ENCODE measurements around the gene RTTN.

DNA sequence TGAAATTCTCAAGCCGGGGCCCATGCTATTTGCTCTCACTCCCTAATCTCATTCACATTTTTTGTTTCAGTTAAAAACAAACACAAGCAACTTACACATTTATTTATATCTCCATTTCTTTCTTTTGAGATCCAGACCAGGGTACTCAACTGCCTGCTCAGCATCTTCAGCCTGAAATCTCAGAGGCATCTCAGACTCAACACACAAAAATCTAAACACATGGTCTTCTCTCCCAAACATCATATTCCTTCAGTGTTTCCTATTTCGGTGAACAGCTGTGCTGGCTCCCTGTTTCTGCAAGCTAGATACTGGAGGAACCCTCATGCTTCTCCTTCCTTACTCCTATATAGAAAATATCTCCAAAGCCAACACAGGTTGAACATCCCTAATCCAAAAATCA, 11.3 kb upstream of the RTTN start:
- no peak for TF ChIP-seq GATA2 (IDR thresholded peaks at IDR 0.05; ENCODE audit: low read depth, low read length)
- no peak for TF ChIP-seq GATA3 (IDR thresholded peaks at IDR 0.05; ENCODE audit: low read depth, low read length)
